AG08395 (cell line): ENCODE data around the gene RPL18.
A peak's percentile ranks its signal among the peaks of the same experiment; 100 is the strongest.
"Not testable (repeated sequence)": the region's sequence is repeated elsewhere in the genome, so short reads cannot be mapped to it uniquely, and the experiment has no call there.

Experiments used
- DNase-seq: peaks from one replicate; pipeline ENCODE4 v3.0.0; 2012; ENCODE audit warnings: mixed read lengths, low spot score

RPL18 gene

DNA sequence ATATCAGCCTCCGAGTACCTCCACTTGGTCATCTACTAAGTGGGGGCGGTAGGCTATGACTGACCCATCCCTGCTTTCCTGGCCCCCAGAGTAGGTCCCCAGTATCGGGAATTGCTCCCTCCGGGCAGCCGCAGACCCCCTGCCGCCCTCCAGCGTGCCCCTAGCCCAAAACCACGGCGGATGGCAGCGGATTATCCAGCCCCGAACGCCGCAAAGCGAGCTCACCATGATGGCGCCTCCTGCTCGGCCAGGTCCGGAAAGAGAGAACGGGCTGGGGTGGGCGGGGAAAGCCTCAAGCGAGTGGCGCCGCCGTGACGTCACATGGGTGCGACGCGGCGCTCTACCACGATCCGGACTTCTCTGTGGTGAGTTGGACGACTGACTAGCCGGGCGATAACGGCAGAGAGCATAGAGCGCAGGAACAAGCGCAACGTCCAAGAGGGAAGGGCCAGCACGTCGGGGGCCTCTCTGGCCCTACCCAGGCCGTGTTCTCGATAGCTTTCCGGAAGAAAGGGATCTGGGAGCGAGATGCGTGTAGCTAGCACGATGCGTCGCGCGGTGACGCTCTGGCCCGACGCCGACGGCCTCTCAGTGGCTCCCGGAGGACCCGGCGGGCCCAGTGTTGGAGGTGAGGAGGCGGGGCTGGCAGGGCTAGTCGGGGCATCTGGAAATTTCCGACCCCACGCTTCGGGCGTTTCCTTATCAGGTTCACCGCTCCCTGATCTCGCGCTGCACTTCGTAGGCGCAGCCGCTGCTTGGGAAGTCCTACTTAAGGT lies at the start of gene RPL18, which contains the start of gene SPHK2:
Gene RPL18 (minus strand): TSS at position 263 of the 776 bp plus-strand sequence. CDS start 35 bp downstream, at position 228.
Gene SPHK2 (plus strand): TSS at position 591 of the 776 bp plus-strand sequence. CDS start 1,009 bp downstream, outside the sequence.
- DNase-seq = peak; percentile 98

- no peak for DNase-seq
These were observed 49.8 kb upstream of the RPL18 start for GRCh38 chr19:48668761-48669160.

DNA sequence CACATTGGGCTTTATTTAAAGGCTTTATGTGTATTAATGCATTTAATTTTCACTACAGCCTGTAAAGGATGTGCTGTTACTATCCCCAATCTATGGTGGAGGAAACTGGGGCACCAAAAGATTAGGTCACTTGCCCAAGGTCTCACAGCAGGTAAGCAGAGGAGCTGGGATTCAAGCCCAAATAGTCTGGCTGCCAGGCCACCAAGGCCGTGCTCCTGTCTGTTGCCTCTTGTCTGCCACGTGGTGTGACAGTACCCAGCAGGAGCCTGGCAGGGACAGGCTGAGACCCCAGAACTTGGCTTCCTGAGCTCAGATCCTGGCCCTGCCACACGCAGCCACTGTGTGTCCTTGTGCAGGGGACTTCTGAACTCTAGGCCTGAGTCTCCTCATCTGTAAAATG lies 49.4 kb upstream of the RPL18 start:
- no peak for DNase-seq

GRCh38 chr19:48665786-48666185 lies 46.8 kb upstream of the RPL18 start:
- no peak for DNase-seq

DNA sequence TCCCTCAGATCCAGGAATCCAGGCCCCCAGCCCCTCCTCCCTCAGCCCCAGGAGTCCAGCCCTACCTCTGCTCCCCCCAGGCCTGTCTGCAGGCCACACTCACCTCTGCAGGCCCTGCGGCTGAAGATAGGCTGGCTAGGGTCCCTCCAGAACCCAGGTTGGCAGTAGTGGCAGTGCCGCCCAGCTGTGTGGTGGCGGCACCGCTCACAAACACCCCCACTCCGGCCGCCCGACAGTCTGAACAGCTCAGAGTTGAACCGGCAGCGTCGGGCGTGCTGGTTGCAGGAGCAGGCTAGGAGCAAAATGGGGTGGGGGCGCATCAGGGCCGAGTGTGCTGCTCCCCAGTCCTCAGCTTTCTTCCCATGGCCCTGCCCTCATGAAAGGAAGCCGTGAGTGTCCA lies 45.5 kb upstream of the RPL18 start:
- DNase-seq = no peak

GRCh38 chr19:48663667-48664066 lies 44.7 kb upstream of the RPL18 start:
- DNase-seq = no peak

- DNase-seq = no peak
These were observed 42.7 kb upstream of the RPL18 start for GRCh38 chr19:48661711-48662090.

DNA sequence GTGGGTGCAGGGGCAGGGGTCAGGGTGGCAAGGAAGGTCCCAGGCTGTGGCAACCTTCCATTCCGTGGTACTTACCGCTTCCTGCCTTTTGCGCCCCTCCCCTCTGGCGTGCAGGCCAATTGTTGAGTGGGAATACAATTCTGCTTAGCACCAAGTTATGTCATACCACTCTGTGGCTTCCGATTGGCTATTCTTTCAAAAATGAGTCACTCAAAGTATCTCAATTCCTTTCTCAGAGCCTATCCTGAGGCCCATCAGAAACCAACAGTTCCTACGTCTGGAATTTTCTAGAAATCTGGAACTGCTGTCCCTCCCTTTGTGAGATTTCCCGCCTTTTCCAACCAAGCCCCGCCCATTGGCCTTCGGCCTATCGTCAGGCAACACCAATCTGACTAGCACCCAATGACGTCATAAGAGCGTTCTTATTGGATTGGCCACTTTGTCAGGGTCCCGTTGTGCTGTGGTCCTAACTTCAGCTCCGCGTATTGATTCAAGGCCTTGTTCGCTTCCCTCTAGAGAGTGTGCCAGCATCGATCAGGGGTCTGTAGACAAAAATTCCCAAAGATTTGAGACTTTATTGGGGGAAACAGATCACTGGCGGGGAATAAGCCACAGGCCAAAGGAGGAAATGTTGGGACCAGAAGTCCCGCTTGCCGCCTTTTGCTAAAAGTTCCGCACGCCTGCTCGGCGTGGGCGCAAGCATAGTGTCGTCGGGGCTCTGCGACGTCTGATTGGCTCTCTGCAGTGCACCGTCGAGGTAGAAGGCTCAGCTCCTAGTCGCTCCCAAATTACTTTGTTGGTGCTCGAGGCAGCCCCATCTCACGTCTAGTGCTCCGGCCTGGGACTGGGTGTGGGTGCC lies 42.1 kb upstream of the RPL18 start:
- DNase-seq = peak; percentile 94

DNA sequence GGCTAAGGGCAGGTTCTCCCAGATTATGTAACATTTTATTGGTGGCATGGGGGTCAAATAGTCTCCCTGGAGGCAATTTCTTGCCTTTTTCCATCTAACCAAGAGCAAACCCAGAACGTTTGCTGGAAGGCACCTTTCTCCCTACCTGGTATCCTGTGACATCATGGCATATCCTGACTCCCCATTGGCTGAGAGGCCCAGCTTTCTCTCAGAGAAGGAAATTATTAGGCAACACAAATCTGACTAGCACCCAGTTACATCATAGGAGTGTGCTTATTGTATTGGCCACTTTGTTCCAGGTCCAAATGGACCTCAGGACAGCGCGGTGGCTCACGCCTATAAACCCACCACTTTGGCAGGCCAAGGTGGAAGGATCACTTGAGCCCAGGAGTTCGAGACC lies 40.8 kb upstream of the RPL18 start:
- no peak for DNase-seq

DNA sequence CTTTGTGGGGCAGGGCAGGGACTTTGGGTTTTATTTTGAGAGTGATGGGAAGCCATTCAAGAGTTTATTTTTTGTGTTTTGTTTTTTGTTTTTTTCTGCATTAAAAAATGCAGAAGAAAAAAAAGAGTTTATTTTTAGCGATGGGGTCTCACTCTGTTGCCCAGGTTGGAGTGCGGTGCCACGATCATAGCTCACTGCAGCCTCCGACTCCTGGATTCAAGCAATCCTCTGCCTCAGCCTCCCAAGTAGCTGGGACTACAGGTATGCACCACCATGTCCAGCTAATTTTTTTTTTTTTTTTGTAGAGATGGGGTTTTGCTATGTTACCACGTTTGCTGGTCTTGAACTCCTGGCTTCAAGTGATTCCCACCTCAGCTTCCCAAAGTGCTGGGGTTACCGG lies 39.5 kb upstream of the RPL18 start:
- DNase-seq = no peak

DNA sequence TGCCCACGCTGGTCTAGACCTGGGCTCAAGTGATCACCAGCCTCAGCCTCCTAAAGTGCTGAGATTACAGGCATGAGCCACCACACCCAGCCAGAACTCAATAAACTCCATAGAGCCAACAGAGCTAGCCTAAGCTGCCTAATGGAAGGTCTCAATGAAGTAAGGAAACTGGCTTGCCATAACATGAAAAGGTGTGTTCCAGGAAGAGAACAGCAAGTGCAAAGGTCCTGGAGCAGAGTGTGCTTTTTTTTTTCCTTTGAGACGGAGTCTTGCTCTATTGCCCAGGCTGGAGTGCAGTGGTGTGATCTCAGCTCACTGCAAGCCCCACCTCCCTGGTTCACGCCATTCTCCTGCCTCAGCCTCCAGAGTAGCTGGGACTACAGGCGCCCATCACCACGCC lies 38.9 kb upstream of the RPL18 start:
- not testable (repeated sequence) for DNase-seq

DNA sequence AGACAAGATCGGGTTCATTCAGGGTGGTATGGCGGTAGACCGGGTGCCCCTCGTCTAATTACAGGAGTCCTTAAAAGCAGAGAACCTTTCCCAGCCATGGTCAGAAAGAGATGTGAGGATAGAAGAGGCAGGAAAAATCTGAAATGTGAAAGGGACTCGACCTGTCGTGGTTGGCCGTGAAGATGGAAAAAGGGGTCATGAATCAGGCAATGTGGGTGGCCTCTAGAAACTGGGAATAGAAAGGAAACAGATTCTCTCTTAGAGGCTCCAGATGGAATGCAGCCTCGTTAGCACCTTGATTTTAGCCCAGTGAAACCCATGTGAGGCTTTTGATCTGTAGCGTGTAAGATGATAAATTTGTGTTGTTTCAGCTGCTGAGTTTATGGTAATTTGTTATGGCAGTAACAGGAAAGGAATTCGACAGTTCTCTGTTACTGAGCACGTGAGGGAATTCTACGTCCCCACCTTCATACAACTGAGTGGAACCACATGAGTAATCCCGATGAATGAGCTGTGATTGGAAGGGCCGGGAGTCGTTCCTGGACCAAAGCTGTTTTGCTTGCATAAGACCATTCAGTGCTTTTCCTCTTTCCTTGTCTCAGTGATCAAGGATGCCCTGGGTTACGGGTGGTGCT lies 38.0 kb upstream of the RPL18 start:
- DNase-seq = peak; percentile 93

DNA sequence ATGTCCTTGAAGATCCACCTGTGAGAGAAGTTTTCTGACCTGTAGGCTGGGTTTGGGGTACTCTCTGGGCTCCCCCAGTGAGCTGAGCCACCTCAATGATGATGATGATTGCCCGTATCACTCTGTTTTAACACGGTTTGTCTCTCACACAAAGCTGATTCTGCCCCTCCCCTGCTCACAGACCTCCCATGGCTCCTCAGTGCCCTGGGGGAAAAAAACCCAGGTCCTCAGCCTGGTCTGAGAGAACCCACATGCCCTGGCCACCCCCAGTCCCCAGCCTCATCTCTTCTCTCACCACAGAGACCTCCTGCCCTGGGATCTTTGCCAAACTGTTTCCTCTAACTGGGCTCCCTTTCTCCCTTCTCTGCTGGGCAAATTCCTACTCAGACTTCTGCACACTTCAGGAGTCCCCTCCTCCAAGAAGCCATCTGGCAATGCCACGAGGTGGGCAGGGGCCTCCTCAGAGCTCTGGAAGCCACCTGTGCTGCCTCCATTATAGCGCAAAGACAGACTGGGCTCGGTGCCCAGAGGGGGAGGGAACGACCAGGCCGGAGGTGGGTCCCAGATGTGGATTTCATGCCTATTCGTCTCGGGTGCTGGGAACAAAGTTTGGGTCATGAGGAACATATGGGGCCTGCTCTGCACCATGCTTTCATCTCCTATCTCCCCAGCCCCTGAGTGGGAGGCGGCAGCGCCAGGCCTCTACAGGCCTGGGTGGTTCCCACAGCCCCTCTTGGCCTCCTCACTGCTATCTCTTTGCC lies 35.5 kb upstream of the RPL18 start:
- DNase-seq = no peak

- no peak for DNase-seq
These were observed 32.7 kb upstream of the RPL18 start for GRCh38 chr19:48651683-48652048.

GRCh38 chr19:48650974-48651682 lies 32.1 kb upstream of the RPL18 start:
- DNase-seq = no peak

DNA sequence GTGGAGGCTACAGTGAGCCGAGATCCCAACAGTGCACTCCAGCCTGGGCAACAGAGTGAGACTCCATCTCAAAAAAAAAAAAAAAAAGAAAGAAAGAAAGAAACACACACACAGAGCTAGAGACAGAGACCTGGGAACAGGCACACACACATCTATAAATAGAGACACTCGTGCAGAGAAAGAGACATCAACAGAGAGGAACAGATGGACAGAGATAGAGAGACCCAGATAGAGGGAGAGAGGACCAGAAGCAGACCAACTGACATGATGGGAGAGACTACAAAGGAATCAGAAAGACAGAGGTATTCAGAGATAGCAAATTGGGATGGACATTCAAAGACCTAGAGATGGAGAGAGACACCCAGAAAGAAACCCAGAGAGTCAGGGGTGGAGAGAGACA lies 29.2 kb upstream of the RPL18 start:
- no peak for DNase-seq

DNA sequence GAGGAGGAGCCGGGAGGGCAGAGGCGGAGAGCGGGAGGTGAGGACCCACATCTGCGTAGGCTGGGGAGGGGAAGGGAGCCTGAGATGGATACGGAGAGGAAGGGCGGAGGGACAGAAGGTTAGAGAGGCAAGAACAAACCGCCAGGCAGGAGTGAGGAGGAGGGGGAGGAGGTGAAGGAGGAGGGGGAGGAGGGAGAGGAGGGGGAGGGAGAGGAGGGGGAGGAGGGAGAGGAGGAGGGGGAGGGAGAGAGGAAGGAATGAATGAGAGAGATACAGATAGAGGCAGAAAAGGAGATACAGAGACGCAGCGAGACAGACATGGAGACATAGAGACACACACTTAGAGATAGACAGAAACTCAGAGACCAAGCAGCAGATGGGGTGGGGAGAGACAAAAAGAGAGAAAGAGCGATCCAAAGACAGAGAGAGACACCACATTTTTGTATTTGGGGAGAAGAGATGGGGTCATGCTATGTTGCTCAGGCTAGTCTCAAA lies 27.8 kb upstream of the RPL18 start:
- DNase-seq = no peak

DNA sequence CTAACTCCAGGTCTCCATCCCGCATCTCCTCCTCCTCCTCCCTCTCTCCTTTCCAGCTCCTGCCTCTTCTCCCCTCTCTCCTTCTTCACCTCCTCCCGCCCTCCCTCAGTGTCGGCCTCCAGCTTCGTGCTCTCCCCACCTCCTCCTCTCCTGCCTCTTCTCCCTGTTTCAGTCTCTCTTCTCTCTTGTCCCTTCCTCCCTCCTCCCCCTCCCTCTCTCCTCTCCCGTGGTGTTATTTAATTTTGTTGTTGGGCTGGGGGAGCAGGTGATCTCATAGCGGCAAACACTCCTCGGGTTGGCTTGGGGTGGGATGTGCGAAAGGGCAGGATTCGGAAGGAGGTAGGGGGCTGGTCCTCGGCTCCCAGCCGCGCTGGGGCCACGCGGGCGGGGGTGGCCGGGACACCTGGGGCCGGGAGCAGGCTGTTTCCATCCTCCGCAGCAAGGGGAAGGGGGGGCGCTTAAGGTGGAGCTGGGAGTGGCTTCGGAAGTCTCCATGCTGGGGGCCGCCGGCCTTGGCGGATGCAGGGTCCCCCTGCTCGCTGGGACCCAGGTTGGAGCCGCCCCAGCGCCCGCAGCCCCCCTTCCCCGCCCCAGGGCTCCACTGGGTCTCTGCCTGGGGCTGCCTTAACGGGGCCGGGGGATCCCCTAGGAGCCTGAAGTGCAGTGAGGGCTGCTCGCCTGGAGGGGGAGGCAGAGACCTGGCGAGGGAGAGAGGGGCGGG lies 27.2 kb upstream of the RPL18 start, which contains the start of gene CA11:
Gene CA11 (minus strand): TSS at position 187 of the 721 bp plus-strand sequence. CDS start 555 bp downstream, outside the sequence.
- DNase-seq = peak; percentile 88

GRCh38 chr19:48645620-48646000 lies 26.6 kb upstream of the RPL18 start:
- no peak for DNase-seq
